NCI-H2171 (cell line): ENCODE results near the gene HOXA11.

Experiments used
- DNase-seq: peaks from one replicate; lab custom pipeline; 2025; lab: John Stamatoyannopoulos, UW

HOXA11 gene

GRCh38 chr7:27192546-27193334 is 7.7 kb upstream of the HOXA11 start:
- no peak for DNase-seq

GRCh38 chr7:27191833-27192545 is 7.0 kb upstream of the HOXA11 start:
- DNase-seq = no peak

GRCh38 chr7:27191161-27191731 is 6.2 kb upstream of the HOXA11 start:
- DNase-seq = no peak

- DNase-seq = no peak
Measured at GRCh38 chr7:27189997-27190748, 5.1 kb upstream of the HOXA11 start.

- DNase-seq = no peak
Measured at GRCh38 chr7:27189295-27189996, 4.4 kb upstream of the HOXA11 start.

- no peak for DNase-seq
Measured at GRCh38 chr7:27188386-27189294, 3.6 kb upstream of the HOXA11 start.

- no peak for DNase-seq
Measured at GRCh38 chr7:27187475-27188385, 2.7 kb upstream of the HOXA11 start.

- no peak for DNase-seq
Measured at GRCh38 chr7:27186668-27187474, 1.8 kb upstream of the HOXA11 start.

GRCh38 chr7:27185854-27186667 is 1.0 kb upstream of the HOXA11 start:
- no peak for DNase-seq

- peak; percentile 25 for DNase-seq
Measured at GRCh38 chr7:27184337-27185012, 557 bp downstream of the HOXA11 start.

- peak; percentile 50 for DNase-seq
Measured at GRCh38 chr7:27183682-27184336, 1.2 kb downstream of the HOXA11 start.

- DNase-seq = no peak
Measured at GRCh38 chr7:27182861-27183681, 2.0 kb downstream of the HOXA11 start.

GRCh38 chr7:27182285-27182841 is 2.7 kb downstream of the HOXA11 start:
- no peak for DNase-seq

- no peak for DNase-seq
Measured at GRCh38 chr7:27181795-27182275, 3.2 kb downstream of the HOXA11 start.
